ENCODE data around the gene RNASE1.
"Not testable (repeated sequence)": the region's sequence is repeated elsewhere in the genome, so short reads cannot be mapped to it uniquely, and the experiment has no call there.

RNASE1 gene

GRCh38 chr14:20769421-20769820, 33.2 kb downstream of the RNASE1 start:
- no peak for DNase-seq

- no peak for DNase-seq
Measured at GRCh38 chr14:20768593-20768892, 34.1 kb downstream of the RNASE1 start.

- DNase-seq: no peak
Measured at GRCh38 chr14:20760950-20761349, 41.7 kb downstream of the RNASE1 start.

DNA sequence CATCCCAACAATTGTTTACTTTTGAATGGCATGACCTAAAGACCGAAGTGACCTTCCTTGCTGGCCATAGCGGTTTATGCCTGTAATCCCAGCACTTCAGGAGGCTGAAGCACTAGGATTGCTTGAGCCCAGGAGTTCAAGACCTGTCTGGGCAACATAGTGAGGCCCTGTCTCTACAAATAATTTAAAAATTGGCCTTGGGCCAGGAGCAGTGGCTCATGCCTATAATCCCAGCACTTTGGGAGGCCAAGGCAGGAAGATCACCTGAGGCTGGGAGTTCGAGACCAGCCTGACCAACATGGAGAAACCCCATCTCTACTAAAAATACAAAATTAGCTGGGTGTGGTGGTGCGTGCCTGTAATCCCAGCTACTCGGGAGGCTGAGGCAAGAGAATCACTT, 43.2 kb downstream of the RNASE1 start:
- DNase-seq: not testable (repeated sequence)

- no peak for DNase-seq
Measured at GRCh38 chr14:20757965-20758364, 44.7 kb downstream of the RNASE1 start.

- DNase-seq: no peak
Measured at GRCh38 chr14:20755037-20755436, 47.6 kb downstream of the RNASE1 start.

GRCh38 chr14:20754308-20754707, 48.3 kb downstream of the RNASE1 start:
- DNase-seq: no peak

- no peak for DNase-seq
Measured at GRCh38 chr14:20751963-20752562, 50.6 kb downstream of the RNASE1 start.
